GM18505 (cell line): ENCODE measurements around the gene LOC101059915.
"Not testable (repeated sequence)": the region's sequence is repeated elsewhere in the genome, so short reads cannot be mapped to it uniquely, and the experiment has no call there.

Source experiments
- ATAC-seq: cut with Tn5 transposase; IDR thresholded peaks from one replicate; pipeline ENCODE4 v1.9.1; 2021; ENCODE audit not compliant: unreplicated experiment
- POLR2A ChIP-seq: IDR thresholded peaks from 4 replicates; pipeline ENCODE4 v1.6.1; 2011; ENCODE audit warnings: borderline replicate concordance; ENCODE audit not compliant: insufficient read depth, insufficient read length; ENCODE audit errors: extremely low read depth

Gene LOC101059915

DNA sequence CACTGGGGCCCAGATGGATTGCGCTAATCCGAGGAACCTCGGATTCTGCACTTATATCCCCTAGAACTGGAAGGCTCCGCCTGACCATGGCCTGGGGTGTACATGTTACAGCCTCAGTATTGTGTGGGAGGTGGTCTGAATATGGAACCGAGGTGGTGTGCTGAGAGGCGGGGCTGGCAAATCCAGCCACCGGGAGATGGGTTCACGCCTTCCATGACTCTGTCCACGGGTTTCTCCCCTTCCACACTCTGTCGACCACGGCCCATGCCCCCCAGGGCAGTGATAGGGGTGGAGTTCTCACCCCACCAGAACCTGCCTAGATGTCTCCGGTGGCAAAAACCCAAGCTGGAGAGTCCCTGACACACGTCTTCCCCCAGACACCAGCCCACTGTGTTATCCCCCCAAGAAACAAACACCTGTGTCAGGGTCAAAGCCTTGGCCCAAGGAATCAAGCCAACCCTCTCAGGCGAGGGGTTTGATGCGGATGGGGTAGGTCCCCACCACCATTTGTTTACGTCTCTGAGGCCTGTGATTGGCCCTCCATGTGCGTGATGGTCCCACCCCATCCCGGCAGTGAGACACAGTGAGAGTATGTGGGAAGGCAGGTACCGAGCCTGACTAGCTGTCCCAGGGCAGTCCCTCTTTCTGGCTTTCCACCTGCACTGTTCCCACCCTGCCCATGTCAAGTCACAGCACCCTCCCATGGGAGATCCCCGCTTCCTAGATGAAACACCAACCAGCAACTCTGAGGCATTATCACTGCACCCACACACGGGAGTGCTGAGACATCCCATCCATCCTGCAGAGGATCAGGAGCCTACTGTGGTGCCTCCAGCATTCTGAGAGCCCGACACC, 6.6 kb upstream of the LOC101059915 start:
- no peak for TF ChIP-seq POLR2A
- no peak for ATAC-seq

DNA sequence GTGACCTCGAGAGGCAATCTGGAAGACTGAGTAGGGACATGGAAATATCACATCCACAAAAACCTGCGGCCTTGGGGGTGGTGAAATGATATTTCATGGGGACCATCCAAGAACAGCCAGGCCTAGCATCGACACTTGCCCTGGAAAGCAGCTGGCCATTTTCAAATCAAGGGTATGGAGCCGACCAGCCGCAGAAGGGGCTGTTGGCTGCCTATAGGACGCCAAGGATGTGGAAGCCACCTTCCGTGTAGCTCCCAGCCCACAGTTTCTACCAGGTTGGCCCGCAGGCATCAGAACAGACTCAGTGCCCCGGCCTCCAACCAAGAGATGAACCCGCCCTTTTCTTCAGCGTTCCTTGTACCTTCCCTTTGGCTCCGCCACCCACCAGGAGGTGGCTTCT, 5.4 kb upstream of the LOC101059915 start:
- ATAC-seq: no peak
- TF ChIP-seq POLR2A: no peak

DNA sequence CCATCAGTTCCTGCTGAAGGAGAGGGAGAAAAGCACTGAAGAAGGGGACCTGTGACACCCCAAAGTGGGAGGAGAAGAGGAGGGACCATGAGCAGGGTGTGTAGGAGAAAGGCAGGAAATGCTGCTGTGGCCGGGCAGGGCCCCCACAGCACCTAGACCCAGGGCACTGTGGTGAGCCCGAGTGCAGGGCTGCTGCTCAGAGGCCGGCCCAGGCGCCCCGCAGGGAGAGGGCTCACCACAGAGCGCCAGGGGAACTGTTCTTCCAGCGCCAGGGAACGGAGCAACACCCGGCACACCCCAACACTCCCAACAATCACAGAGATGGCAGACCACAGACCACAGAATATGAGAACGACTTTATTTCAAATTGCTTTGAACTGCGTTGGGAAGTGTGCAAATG, 4.7 kb upstream of the LOC101059915 start:
- ATAC-seq: not testable (repeated sequence)

DNA sequence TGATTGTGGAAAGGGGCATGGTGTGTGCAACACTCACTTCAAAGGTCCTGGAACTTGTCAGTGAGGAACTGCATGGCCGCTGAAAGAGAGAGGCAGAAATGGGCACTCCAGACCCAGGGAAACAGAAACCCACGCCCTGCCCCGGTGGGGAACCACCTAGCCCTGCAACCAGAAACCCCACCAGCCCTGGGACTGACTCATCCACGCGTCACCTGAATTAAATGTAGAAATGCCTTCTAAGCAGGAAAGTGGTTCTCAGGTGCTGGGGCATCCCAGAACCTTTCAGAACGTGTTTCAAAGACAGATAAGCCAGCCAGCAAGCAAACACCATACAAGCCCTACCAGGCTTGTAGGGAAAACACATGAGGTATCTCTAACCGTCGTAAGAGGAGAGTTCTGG, 4.1 kb upstream of the LOC101059915 start:
- not testable (repeated sequence) for ATAC-seq

DNA sequence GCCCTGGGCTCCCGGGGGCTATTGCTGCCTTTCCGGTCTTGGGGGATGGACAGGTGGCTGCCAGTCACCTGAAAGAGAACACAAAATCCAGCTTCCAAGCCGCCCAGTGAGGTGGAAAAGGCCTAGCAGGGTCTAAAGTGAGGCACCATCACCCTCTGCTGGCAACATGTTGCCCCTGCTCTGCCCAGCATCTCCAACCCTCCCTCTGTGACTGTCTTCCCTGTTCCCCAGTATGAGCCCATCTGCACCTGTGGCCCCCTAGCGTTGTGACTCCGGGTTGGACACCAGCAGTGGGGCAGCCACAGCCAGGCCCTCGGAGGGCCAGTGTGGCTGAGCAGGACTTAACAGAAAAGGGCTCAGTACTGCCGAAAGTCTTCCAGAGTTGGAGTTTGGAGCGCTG, 3.1 kb upstream of the LOC101059915 start:
- ATAC-seq: not testable (repeated sequence)

DNA sequence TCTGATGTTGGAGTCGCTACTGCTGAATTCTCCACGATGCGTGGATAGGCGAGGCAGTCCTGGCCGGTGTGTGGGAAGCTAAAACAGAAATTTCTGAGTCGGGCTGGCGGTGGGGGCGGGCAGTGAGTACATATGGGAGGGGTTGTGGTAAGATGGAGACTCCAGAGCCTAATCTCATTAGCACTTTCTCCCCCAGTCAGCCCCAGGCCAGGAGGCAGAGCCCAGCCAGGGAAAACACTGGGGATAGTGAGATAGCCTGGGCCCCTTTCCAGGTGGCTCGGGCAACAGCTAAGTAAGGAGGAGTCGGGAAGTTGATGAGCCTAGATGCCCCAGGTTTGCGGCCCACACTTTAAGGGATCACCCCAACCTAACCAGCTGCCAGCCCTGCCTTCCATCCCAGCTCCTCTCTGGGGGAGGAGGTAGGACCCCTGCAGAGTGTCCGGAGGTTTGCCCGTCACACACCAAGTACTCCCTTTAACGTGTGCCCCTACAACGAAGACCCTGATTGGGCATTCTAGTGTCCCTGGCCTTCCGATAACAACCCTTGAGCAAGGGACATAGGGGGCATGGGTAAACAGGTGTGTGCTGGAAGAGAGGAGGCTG, 2.4 kb upstream of the LOC101059915 start:
- no peak for TF ChIP-seq POLR2A
- ATAC-seq: no peak

DNA sequence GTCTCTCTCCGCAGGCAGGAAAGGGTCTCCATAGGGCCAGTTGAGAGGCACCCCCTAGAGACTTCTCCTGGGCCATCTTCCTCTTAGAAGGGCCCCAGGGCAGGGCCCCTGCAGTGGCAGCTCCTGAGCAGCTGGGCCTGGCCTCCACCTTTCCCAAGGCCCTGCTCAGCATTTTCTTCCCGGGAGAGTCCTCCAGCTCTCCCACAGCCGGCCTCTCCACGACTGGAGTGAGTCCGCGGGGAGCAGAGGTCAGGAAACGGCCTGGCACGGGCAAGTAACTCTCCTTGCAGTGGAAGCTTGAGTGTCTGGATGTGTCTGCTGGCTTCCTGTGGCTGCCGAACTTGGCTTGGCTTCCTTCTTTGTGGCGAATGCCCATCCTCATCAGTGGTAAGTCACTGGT, 1.6 kb upstream of the LOC101059915 start:
- no peak for TF ChIP-seq POLR2A
- no peak for ATAC-seq

DNA sequence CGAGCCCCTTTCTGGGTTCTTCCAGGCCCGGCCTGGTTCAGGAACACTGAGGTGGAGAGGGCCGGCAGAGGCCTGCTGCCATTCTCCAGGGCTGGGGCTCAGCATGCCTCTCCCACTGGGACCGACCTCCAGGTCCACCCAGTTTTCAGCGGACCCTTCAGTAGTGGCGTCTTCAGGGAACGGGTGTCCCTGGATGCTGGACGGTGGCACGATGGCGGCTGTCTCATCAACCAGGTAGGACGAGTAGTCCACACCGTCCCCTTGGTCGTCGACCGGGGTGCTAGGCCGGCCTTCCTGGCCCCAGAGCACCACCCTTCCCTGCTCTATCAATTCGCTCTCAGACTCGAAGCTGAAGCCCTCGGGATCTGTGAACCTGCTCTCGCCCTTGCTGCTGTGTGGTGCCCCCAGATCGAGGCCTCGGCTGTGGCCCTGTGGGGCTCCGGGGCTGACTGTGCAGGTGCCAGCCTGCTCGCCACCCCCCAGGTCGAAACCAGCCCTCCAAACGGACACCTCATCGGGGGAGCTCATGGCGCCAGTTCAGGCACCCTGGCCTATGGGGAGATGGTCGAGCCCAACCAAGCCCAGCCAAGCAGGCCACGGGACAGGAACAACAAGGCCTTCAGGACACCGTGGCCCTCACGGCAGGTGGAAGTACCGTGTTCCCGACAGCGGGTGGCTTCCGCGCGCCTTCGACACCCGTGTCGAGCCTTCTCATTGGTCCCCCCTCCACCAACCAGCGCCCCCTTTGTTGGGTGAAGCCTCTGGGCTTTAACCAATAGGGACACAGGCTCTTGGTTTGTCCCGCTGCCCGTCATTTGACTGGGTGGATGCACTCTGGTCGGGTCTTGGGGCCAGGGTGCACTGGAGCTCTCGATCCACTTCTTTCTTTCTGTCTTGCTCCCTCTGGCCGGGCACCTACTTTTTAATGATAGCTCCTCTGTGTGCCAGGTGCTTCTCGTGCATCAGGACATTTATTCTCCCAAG, 814 bp upstream of the LOC101059915 start:
- ATAC-seq: no peak
- no peak for TF ChIP-seq POLR2A

DNA sequence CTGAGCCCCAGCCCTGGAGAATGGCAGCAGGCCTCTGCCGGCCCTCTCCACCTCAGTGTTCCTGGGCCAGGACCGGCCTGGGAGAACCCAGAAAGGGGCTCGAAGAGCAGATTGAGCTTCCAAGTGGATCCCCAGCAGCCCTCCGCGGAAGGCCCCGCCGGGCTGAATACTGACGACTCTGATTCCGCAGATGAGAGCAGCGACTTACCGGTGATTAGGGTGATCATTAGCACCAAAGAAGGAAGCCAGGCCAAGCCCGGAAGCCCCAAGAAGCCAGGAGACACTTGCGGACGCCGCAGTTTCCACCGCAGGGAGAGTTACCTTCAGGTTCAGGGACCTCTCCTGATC, 876 bp downstream of the LOC101059915 start:
- no peak for ATAC-seq
- TF ChIP-seq POLR2A: no peak

DNA sequence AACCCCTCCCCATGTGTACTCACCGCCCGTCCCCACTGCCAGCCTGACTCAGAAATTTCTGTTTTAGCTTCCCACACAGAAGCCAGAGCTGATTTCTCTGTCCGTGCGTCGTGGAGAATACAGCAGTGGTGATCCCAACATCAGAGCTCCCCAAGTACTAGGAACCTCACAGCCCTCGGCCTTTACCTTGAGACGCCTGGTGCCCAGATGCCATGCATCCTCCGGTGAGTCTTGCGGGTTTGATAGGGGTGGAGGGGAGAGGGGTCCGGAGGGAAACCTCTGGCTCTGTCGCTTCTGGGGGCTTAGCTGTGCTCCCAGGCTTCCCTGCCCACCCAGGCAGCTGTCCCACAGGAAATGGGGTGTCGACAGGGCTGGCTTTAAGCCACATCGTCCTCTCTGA, 2.1 kb downstream of the LOC101059915 start:
- no peak for ATAC-seq
- TF ChIP-seq POLR2A: no peak

DNA sequence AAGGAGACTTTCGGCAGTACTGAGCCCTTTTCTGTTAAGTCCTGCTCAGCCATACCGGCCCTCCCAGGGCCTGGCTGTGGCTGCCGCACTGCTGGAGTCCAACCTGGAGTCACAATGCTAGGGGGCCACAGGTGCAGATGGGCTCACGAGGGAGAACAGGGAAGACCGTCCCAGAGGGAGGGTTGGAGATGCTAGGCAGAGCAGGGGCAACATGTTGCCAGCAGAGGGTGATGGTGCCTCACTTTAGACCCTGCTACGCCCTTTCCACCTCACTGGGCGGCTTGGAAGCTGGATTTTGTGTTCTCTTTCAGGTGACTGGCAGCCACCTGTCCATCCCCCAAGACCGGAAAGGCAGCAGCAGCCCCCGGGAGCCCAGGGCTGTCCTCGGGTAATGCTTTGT, 2.6 kb downstream of the LOC101059915 start:
- not testable (repeated sequence) for ATAC-seq

DNA sequence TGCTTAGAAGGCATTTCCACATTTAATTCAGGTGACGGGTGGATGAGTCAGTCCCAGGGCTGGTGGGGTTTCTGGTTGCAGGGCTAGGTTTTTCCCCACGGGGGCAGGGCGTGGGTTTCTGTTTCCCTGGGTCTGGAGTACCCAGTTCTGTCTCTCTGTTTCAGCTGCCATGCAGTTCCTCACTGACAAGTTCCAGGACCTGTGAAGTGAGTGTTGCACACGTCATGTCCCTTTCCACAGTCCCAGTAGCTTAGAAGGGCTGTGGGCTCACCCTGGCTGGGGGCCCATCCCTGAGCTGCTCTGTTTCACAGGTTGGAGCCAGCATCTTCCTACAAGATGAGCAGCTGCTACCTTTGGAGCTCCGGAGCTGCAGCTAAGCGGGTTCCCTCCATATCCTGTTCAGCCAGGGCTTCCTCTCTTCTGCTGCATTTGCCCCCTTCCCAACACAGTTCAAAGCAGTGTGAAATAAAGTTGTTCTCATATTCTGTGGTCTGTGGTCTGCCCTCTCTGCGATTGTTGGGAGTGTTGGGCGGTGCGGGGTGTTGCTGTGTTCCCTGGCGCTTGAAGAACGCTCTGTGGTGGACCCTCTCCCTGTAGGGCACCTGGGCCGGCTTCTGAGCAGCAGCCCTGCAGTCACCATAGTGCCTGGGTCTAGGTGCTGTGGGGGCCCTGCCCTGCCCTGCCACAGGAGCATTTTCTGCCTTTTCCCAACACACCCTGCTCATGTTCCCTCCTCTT, 3.9 kb downstream of the LOC101059915 start:
- TF ChIP-seq POLR2A: no peak
- no peak for ATAC-seq

DNA sequence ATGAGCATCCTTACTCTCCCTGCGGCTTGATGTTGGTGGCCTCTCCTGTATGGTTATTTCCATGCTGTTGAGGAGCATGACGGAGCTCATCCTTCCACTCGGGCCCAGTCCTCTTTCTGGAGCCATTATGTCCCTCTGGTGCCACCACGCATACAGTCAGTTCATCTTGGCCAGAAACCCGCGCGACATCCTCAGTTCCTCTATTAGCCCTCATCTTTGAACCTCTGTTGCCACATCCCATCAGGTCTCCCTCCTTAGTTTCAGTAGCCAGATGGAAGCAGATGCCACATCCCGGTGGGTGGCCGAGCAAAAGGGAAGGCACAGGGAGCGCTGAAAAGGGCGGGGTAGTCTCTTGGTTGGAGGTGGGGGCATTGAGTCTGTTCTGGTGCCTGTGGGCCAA, 4.6 kb downstream of the LOC101059915 start:
- ATAC-seq: no peak
- TF ChIP-seq POLR2A: no peak

DNA sequence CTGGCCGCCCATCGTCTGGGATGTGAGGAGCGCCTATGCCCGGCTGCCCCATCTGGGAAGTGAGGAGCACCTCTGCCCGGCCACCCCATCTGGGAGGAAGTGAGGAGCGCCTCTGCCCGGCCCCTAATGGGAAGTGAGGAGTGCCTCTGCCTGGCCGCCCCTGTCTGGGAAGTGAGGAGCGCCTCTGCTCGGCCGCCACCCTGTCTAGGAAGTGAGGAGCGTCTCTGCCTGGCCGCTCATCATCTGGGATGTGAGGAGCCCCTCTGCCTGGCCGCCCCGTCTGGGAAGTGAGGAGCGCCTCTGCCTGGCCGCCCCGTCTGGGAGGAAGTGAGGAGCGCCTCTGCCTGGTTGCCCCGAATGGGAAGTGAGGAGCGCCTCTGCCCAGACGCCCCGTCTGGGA, 8.3 kb downstream of the LOC101059915 start:
- not testable (repeated sequence) for ATAC-seq

DNA sequence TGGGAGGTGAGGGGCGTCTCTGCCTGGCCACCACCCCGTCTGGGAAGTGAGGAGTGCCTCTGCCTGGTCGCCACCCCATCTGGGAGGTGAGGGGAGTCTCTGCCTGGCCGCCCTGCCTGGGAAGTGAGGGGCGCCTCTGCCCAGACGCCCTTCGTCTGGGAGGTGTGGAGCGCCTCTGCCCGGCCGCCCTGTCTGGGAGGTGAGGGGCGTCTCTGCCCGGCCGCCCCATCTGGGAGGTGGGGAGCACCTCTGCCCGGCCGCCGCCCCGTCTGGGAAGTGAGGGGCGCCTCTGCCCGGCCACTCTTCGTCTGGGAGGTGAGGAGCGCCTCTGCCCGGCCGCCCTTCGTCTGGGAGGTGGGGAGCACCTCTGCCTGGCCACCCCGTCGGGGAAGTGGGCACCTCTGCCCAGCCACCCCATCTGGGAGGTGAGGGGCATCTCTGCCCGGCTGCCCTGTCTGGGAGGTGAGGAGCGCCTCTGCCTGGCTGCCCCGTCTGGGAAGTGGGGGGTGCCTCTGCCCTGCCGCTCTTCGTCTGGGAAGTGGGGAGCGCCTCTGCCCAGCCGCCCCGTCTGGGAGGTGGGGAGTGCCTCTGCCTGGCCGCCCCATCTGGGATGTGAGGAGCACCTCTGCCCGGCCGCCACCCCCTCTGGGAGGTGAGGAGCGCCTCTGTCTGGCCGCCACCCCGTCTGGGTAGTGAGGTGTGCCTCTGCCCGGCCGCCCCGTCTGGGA, 8.9 kb downstream of the LOC101059915 start:
- not testable (repeated sequence) for ATAC-seq

DNA sequence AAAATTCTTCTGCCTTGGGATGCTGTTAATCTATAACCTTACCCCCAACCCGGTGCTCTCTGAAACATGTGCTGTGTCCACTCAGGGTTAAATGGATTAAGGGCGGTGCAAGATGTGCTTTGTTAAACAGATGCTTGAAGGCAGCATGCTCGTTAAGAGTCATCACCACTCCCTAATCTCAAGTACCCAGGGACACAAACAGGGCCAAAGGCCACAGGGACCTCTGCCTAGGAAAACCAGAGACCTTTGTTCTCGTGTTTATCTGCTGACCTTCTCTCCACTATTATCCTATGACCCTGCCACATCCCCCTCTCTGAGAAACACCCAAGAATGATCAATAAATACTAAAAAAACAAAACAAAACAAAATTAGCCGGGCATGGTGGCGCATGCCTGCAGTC, 9.8 kb downstream of the LOC101059915 start:
- ATAC-seq: not testable (repeated sequence)
